ENCODE measurements around the gene MIXL1.

Gene MIXL1

DNA sequence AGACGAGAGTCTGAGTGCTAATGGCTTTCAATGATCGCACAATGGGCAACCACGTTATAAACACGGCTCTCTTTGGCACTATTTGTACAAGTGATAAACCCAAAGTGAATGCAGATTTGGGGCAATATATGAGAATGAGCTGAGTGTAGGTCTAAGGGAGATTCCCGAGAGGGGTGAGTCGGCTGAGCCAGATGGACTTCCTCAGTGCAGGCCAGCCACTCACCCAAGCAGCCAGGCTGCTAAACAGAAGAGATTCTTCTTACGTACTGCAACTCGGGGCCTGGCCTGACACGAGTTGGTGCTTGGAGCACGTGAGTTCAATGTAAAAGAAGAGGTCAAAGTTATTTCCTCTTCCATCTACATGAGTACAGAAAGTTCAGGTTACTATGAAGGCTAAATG, 6.2 kb upstream of the MIXL1 start:
- Histone ChIP-seq H3K36me3 (ENCODE audit: low read depth) (no peaks in the 10 kb centered on the region), H3K27ac (ENCODE audit: poor library complexity, severe bottlenecking) (no peak overlapping the region), H3K9me3 (ENCODE audit: severe bottlenecking) (no peaks in the 10 kb centered on the region), H3K4me3 (ENCODE audit: severe bottlenecking) (no peak overlapping the region), H3K4me1 (ENCODE audit: insufficient read depth, poor library complexity, severe bottlenecking) (no peaks in the 10 kb centered on the region), H3K27me3 (ENCODE audit: insufficient read depth, poor library complexity, severe bottlenecking) (no peaks in the 10 kb centered on the region)
- ATAC-seq (ENCODE audit: low read depth) (no peak), DNase-seq (ENCODE audit: low spot score) (no peak)
- no peak for TF ChIP-seq CTCF (IDR thresholded peaks at IDR 0.05; ENCODE audit: poor library complexity, severe bottlenecking)

GRCh38 chr1:226220473-226221189, 2.8 kb upstream of the MIXL1 start:
- ATAC-seq (ENCODE audit: low read depth) (no peak), DNase-seq (ENCODE audit: low spot score) (no peak)
- H3K27ac ChIP-seq (ENCODE audit: poor library complexity, severe bottlenecking), result no peak overlapping the region
- H3K4me3 ChIP-seq (ENCODE audit: severe bottlenecking), result no peak overlapping the region
- no peaks in the 10 kb centered on the region for H3K4me1 ChIP-seq (ENCODE audit: insufficient read depth, poor library complexity, severe bottlenecking)
- no peaks in the 10 kb centered on the region for H3K27me3 ChIP-seq (ENCODE audit: insufficient read depth, poor library complexity, severe bottlenecking)
- no peaks in the 10 kb centered on the region for H3K36me3 ChIP-seq (ENCODE audit: low read depth)
- no peaks in the 10 kb centered on the region for H3K9me3 ChIP-seq (ENCODE audit: severe bottlenecking)
- TF ChIP-seq CTCF (IDR thresholded peaks at IDR 0.05; ENCODE audit: poor library complexity, severe bottlenecking), result no peak

GRCh38 chr1:226222686-226223085, 778 bp upstream of the MIXL1 start:
- Histone ChIP-seq H3K27ac (ENCODE audit: poor library complexity, severe bottlenecking) (no peak overlapping the region), H3K9me3 (ENCODE audit: severe bottlenecking) (no peaks in the 10 kb centered on the region), H3K4me1 (ENCODE audit: insufficient read depth, poor library complexity, severe bottlenecking) (no peaks in the 10 kb centered on the region)

DNA sequence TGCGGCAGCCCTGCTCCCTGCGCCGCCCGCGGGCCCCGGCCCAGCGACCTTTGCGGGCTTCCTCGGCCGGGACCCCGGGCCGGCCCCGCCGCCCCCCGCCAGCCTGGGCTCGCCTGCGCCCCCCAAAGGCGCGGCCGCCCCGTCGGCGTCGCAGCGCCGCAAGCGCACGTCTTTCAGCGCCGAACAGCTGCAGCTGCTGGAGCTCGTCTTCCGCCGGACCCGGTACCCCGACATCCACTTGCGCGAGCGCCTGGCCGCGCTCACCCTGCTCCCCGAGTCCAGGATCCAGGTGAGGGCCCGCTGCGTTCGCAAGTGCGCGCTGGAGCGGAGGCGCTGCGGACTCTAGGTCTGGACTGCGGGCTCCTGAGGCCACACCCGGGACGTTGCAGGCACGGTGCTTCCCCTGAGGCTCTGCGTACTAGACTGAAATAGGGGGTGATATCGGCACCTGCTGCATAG, 351 bp downstream of the MIXL1 start:
- Histone ChIP-seq H3K4me3 (ENCODE audit: severe bottlenecking) (peak overlapping the region; percentile 27), H3K4me1 (ENCODE audit: insufficient read depth, poor library complexity, severe bottlenecking) (no peaks in the 10 kb centered on the region), H3K27ac (ENCODE audit: poor library complexity, severe bottlenecking) (no peak overlapping the region), H3K27me3 (ENCODE audit: insufficient read depth, poor library complexity, severe bottlenecking) (no peaks in the 10 kb centered on the region), H3K9me3 (ENCODE audit: severe bottlenecking) (no peaks in the 10 kb centered on the region), H3K36me3 (ENCODE audit: low read depth) (no peaks in the 10 kb centered on the region)
- TF ChIP-seq CTCF (IDR thresholded peaks at IDR 0.05; ENCODE audit: poor library complexity, severe bottlenecking), result peak; percentile 16
- ATAC-seq (ENCODE audit: low read depth) (peak; percentile 53; the same call in 2 of the 3 replicates), DNase-seq (ENCODE audit: low spot score) (no peak)

More at GRCh38 chr1:226222686-226223085, 778 bp upstream of the MIXL1 start:
- ATAC-seq (ENCODE audit: low read depth) (no peak), DNase-seq (ENCODE audit: low spot score) (no peak)
- no peak for TF ChIP-seq CTCF (IDR thresholded peaks at IDR 0.05; ENCODE audit: poor library complexity, severe bottlenecking)
- no peaks in the 10 kb centered on the region for H3K27me3 ChIP-seq (ENCODE audit: insufficient read depth, poor library complexity, severe bottlenecking)
- no peak overlapping the region for H3K4me3 ChIP-seq (ENCODE audit: severe bottlenecking)
- H3K36me3 ChIP-seq (ENCODE audit: low read depth), result no peaks in the 10 kb centered on the region

DNA sequence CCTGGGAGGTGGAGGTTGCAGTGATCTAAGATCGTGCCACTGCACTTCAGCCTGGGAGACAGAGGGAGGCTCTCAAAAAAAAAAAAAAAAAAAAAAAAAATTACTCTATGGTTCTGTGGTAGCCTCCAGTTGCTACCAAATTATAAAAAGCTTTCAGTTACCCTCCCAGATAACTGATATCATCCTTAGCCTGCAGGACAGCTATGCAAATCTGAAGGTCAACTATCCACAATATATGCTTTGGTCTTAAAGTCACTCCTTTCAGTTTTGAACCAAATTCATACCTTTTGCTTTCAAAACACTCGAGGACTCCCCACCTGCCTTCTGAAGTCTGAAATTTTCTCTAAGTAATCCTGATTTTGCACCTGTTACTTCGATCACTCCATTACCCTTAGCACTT, 3.1 kb downstream of the MIXL1 start:
- DNase-seq (ENCODE audit: low spot score), result no peak
- Histone ChIP-seq H3K27ac (ENCODE audit: poor library complexity, severe bottlenecking) (no peak overlapping the region), H3K4me3 (ENCODE audit: severe bottlenecking) (no peak overlapping the region), H3K4me1 (ENCODE audit: insufficient read depth, poor library complexity, severe bottlenecking) (no peaks in the 10 kb centered on the region), H3K36me3 (ENCODE audit: low read depth) (no peaks in the 10 kb centered on the region; the same call in 1 of the 2 replicates), H3K9me3 (ENCODE audit: severe bottlenecking) (no peaks in the 10 kb centered on the region), H3K27me3 (ENCODE audit: insufficient read depth, poor library complexity, severe bottlenecking) (no peaks in the 10 kb centered on the region)
- ATAC-seq (ENCODE audit: low read depth), result no peak
- TF ChIP-seq CTCF (IDR thresholded peaks at IDR 0.05; ENCODE audit: poor library complexity, severe bottlenecking), result no peak
